Measurements from ENCODE around the gene ARHGEF39. TPM values are rescaled to one million over a fixed set of nuclear protein-coding genes. Genes with fewer than 3 reads are reported as not detected.

Gene ARHGEF39
- total RNA-seq, 1 experiment from 2014 or later = 4.8 TPM

DNA sequence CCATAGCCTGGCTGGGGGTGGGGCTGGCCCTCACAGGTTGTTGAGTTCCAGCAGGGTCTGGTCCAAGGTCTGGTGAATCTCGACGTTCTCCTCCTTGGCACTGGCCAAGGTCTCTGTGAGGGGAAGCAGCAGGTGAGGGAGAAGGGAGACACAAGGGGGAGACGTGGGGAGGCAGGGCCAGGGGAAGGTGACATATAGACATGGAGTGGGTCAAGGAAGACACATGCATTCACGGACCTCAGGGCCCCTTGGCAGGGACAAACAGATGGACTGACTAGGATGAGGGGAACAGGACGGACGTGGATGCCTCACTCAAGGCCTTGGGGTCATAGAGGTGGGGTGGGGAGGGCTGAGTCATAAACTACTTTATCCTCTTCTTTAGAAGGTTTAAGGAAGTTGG, 17.1 kb upstream of the ARHGEF39 start:
- no peak for DNase-seq (ENCODE audit: low read depth, low spot score)
- in situ Hi-C loops (cut with HindIII; ENCODE audit: low pct_unique_long_range_greater_than_20kb, low sequenced_read_pairs) = no loop called here

GRCh38 chr9:35681341-35682002, 16.5 kb upstream of the ARHGEF39 start:
- in situ Hi-C loops (cut with HindIII; ENCODE audit: low pct_unique_long_range_greater_than_20kb, low sequenced_read_pairs) = no loop called here
- no peak for DNase-seq (ENCODE audit: low read depth, low spot score)

DNA sequence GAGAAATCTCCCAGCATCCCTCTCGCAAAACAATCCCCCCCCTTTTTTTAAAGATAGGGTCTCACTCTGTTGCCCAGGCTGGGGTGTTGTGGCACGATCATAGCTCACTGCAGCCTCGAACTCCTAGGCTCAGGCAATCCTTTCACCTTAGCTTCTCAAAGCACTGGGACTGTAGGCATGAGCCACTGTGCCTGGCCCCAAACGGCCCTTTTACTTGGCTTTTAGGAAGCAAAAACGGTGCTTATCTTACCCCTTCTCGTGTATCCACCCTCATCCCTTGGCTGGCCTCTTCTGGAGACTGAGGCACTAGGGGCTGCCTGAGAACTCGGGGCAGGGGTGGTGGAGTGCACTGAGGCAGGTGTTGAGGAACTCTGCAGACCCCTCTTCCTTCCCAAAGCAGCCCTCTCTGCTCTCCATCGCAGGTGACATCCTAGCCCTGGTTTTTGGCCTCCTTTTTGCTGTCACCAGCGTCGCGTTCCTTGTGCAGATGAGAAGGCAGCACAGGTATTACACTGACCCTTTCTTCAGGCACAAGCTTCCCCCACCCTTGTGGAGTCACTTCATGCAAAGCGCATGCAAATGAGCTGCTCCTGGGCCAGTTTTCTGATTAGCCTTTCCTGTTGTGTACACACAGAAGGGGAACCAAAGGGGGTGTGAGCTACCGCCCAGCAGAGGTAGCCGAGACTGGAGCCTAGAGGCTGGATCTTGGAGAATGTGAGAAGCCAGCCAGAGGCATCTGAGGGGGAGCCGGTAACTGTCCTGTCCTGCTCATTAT, 15.5 kb upstream of the ARHGEF39 start:
- no peak for DNase-seq (ENCODE audit: low read depth, low spot score)
- in situ Hi-C loops (cut with HindIII; ENCODE audit: low pct_unique_long_range_greater_than_20kb, low sequenced_read_pairs) = no loop called here

- in situ Hi-C loops (cut with HindIII; ENCODE audit: low pct_unique_long_range_greater_than_20kb, low sequenced_read_pairs) = no loop called here
- DNase-seq (ENCODE audit: low read depth, low spot score) = no peak
Measured at GRCh38 chr9:35679766-35680330, 14.9 kb upstream of the ARHGEF39 start.

- no peak for DNase-seq (ENCODE audit: low read depth, low spot score)
- in situ Hi-C loops (cut with HindIII; ENCODE audit: low pct_unique_long_range_greater_than_20kb, low sequenced_read_pairs) = no loop called here
Measured at GRCh38 chr9:35679091-35679490, 14.1 kb upstream of the ARHGEF39 start.

- in situ Hi-C loops (cut with HindIII; ENCODE audit: low pct_unique_long_range_greater_than_20kb, low sequenced_read_pairs) = no loop called here
- DNase-seq (ENCODE audit: low read depth, low spot score) = no peak
Measured at GRCh38 chr9:35675732-35676392, 10.9 kb upstream of the ARHGEF39 start.

DNA sequence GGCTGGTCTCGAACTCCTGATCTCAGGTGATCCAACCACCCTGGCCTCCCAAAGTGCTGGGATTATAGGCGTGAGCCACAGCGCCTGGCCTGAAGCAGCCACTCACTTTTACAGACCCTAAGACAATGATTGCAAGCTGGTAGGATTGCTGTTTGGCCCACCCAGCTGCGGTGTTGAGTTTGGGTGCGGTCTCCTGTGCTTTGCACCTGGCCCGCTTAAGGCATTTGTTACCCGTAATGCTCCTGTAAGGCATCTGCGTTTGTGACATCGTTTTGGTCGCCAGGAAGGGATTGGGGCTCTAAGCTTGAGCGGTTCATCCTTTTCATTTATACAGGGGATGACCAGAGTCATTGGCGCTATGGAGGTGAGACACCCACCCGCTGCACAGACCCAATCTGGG, 10.2 kb upstream of the ARHGEF39 start:
- in situ Hi-C loops (cut with HindIII; ENCODE audit: low pct_unique_long_range_greater_than_20kb, low sequenced_read_pairs) = no loop called here
- DNase-seq (ENCODE audit: low read depth, low spot score) = no peak

DNA sequence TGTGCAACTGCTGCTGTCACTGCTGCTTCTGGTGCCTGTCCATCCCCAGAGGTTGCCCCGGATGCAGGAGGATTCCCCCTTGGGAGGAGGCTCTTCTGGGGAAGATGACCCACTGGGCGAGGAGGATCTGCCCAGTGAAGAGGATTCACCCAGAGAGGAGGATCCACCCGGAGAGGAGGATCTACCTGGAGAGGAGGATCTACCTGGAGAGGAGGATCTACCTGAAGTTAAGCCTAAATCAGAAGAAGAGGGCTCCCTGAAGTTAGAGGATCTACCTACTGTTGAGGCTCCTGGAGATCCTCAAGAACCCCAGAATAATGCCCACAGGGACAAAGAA, 9.0 kb upstream of the ARHGEF39 start:
- no peak for DNase-seq (ENCODE audit: low read depth, low spot score)

GRCh38 chr9:35673132-35674024, 8.4 kb upstream of the ARHGEF39 start, which contains the start of gene CA9:
CA9 (plus strand) TSS chr9:35673928; CDS start chr9:35673960, 32 bp downstream.
- in situ Hi-C loops (cut with HindIII; ENCODE audit: low pct_unique_long_range_greater_than_20kb, low sequenced_read_pairs) = no loop called here
- no peak for DNase-seq (ENCODE audit: low read depth, low spot score)

More for the DNA sequence above, 9.0 kb upstream of the ARHGEF39 start:
- in situ Hi-C loops (cut with HindIII; ENCODE audit: low pct_unique_long_range_greater_than_20kb, low sequenced_read_pairs) = no loop called here

GRCh38 chr9:35669331-35670145, 4.5 kb upstream of the ARHGEF39 start:
- in situ Hi-C loops (cut with HindIII; ENCODE audit: low pct_unique_long_range_greater_than_20kb, low sequenced_read_pairs) = no loop called here
- DNase-seq (ENCODE audit: low read depth, low spot score) = no peak

DNA sequence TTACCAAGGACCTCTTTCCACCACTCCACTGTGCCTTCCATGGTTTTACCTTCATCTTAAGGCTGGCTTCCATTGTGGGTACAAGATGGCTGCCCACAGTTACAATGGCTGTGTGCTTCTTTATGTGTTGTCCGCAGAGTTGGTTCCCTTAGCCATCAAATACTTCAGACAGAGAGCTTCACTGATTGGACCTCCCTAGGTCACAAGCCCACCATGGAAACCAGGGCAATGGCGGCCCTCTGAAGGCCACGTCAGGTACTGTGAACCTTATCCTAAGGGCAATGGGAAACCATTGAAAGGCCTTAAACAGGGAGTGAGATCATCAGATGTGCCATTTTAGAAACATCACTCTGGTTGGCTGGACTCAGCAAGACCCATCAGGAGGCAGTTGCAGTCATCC, 2.9 kb upstream of the ARHGEF39 start:
- in situ Hi-C loops (cut with HindIII; ENCODE audit: low pct_unique_long_range_greater_than_20kb, low sequenced_read_pairs) = no loop called here
- DNase-seq (ENCODE audit: low read depth, low spot score) = no peak

- in situ Hi-C loops (cut with HindIII; ENCODE audit: low pct_unique_long_range_greater_than_20kb, low sequenced_read_pairs) = no loop called here
- DNase-seq (ENCODE audit: low read depth, low spot score) = no peak
Measured at GRCh38 chr9:35666549-35666948, 1.6 kb upstream of the ARHGEF39 start.

DNA sequence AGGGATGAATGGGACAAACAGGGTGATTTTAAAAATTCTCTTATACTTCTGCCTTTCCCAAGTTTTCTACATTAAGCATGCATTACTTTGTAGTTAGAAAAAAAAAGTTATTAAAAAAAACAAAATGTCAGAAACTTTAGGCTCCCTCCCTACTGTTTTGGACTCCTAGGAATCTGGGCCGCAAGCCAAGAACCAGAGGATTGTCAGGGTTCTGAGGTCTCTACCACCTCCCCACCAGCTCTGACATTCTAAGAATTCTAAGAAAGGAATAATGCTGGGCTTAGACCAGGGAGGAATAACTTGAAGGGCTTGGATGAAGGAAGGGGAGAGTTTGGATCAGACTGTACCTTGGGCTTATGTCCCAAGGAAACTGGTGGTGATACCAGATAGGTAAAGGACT, 1.1 kb upstream of the ARHGEF39 start:
- in situ Hi-C loops (cut with HindIII; ENCODE audit: low pct_unique_long_range_greater_than_20kb, low sequenced_read_pairs) = no loop called here

GRCh38 chr9:35665471-35665818, 450 bp upstream of the ARHGEF39 start:
- in situ Hi-C loops (cut with HindIII; ENCODE audit: low pct_unique_long_range_greater_than_20kb, low sequenced_read_pairs) = no loop called here

More for the DNA sequence above, 1.1 kb upstream of the ARHGEF39 start:
- no peak for DNase-seq (ENCODE audit: low read depth, low spot score)

GRCh38 chr9:35662437-35662836, 2.6 kb downstream of the ARHGEF39 start:
- in situ Hi-C loops (cut with HindIII; ENCODE audit: low pct_unique_long_range_greater_than_20kb, low sequenced_read_pairs) = no loop called here
- DNase-seq (ENCODE audit: low read depth, low spot score) = no peak

More at GRCh38 chr9:35665471-35665818, 450 bp upstream of the ARHGEF39 start:
- DNase-seq (ENCODE audit: low read depth, low spot score) = no peak

DNA sequence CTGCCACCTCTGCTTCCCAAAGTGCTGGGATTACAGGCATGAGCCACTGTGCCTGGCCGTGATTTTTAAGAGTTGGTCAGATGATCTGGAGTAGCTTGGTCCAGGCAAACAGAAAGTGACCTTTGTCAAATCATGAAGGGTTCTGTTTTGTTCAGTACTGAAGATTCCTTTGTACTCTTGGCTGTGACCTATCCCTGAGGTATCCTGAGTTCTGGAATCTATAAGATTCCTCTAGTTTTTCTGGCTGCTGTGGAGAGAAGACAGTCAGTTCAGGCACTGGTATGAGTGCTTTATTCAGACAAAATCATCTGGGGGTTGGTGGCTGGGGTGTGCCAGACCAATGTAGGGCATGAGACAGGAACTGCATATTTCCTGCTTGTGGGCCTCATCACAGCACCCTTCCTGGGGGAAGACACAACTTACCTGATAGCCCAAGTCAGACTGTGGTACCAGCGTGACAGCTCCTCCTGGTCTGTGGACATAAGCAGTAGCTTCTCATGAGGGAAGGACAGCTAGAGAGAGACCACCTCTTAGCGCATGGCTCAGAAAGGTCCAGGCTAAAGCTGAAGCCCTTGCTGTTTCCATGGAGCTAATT, 3.1 kb downstream of the ARHGEF39 start:
- in situ Hi-C loops (cut with HindIII; ENCODE audit: low pct_unique_long_range_greater_than_20kb, low sequenced_read_pairs) = no loop called here

More for the DNA sequence above, 3.1 kb downstream of the ARHGEF39 start:
- peak; percentile 89 for DNase-seq (ENCODE audit: low read depth, low spot score)

Data from SK-MEL-5 (cell line).